ENCODE data around the gene ERCC8.

- TF ChIP-seq CTCF (IDR thresholded peaks at IDR 0.05): no peak
- no peak for TF ChIP-seq POLR2A (IDR thresholded peaks at IDR 0.05)
Measured at GRCh38 chr5:60836131-60836530, 108.7 kb downstream of the ERCC8 start.

Measured in thyroid gland (tissue), 4 donors.